T47D (cell line): Measurements from ENCODE around the gene ANKRD13B.

Experiments
- DNase-seq, 2 experiments: peaks; one replicate each; pipeline versions ENCODE4 v3.0.0 to v3.0.0-alpha.2; 2011 to 2012; ENCODE audit warnings: low read depth in 1 of 2, low spot score in 1 of 2
- JUND ChIP-seq: IDR thresholded peaks from 2 replicates; pipeline ENCODE4 v1.6.1; 2012; ENCODE audit warnings: low read depth
- in situ Hi-C: cut with HindIII; loops from 2 replicates; pipeline ENCODE4 v1.10.0; 2016; ENCODE audit warnings: low sequenced_read_pairs, low pct_unique_long_range_greater_than_20kb

ANKRD13B gene

DNA sequence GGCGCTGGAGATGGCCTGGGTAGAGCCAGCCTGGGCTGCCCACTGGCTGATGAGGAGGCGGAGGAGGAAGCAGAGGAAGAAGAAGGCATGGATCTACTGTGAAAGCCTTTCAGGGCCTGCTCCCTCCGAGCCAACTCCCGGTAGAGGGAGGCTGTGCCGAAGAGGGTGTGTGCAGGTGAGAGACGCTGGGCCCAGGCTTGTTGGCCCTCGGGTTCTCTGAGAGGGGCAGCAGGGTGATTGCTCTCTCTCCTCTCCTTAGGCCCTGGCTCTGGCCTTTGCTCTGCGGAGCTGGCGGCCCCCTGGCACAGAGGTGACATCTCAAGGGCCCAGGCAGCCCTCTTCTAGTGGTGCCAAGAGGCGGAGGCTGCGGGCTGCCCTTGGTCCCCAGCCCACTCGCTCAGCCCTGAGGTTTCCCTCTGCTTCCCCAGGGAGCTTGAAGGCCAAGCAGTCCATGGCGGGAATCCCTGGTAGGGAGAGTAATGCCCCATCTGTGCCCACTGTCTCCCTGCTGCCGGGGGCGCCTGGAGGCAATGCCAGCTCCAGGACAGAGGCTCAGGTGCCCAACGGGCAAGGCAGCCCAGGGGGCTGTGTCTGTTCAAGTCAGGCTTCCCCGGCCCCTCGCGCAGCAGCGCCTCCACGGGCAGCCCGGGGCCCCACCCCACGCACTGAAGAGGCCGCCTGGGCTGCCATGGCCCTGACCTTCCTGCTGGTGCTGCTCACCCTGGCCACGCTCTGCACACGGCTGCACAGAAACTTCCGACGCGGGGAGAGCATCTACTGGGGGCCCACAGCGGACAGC is 20.9 kb upstream of the ANKRD13B start:
- in situ Hi-C loops: no loop called here

DNA sequence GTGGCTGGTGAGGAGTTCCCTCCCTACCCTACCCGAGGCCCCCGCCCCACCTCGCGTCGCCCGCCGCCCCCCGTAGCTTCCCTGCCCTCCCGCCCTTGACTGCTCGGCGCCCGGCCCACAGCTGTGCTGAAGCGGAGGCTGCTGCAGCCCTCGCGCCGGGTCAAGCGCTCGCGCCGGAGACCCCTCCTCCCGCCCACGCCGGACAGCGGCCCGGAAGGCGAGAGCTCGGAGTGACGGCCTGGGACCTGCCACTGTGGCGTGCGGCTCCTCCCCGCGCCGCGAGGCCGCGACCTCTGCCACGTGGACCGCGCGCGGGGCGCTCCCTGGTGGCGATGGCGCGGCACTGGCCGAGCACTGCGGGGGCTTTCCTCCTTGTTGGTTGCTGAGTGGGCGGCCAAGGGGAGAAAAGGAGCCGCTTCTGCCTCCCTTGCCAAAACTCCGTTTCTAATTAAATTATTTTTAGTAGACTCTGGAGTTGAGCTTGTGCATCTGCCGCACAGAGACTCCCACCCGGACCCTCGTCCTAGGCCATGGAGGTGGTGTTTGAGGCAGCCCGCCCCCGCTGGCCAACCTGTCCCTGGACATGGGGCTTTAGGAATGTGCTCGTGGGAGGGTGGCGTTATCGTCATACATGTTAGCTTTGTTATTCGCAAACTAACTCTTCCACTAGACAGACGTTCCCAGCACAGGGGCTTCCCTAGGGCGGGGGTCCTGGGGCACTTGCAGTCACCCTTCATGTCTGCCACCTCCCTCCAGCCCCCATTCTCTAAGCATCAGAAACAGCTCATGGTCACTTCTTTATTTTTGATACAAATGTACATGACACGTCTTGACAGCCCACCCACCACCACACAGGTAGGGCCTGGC is 20.0 kb upstream of the ANKRD13B start:
- in situ Hi-C loops: no loop called here
- no peak for DNase-seq
- no peak for TF ChIP-seq JUND

More for the DNA sequence above, 20.9 kb upstream of the ANKRD13B start:
- DNase-seq: no peak
- no peak for TF ChIP-seq JUND

DNA sequence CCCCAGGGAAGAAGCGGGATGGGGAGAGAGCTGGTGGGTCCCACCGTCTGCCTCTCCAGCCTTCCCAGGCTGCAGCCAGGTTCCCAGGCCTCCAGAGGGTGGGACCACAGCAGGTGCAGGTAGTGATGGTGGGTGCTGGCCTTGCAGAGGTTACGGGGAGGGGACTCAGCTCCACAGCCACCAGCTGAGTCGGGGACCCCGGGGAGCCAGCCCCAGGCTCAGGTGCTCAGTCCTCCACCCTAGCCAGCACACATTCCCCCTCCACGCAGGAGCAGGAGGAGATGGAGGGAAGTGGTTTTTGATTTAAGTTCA is 19.4 kb upstream of the ANKRD13B start:
- in situ Hi-C loops: no loop called here
- no peak for DNase-seq
- no peak for TF ChIP-seq JUND

DNA sequence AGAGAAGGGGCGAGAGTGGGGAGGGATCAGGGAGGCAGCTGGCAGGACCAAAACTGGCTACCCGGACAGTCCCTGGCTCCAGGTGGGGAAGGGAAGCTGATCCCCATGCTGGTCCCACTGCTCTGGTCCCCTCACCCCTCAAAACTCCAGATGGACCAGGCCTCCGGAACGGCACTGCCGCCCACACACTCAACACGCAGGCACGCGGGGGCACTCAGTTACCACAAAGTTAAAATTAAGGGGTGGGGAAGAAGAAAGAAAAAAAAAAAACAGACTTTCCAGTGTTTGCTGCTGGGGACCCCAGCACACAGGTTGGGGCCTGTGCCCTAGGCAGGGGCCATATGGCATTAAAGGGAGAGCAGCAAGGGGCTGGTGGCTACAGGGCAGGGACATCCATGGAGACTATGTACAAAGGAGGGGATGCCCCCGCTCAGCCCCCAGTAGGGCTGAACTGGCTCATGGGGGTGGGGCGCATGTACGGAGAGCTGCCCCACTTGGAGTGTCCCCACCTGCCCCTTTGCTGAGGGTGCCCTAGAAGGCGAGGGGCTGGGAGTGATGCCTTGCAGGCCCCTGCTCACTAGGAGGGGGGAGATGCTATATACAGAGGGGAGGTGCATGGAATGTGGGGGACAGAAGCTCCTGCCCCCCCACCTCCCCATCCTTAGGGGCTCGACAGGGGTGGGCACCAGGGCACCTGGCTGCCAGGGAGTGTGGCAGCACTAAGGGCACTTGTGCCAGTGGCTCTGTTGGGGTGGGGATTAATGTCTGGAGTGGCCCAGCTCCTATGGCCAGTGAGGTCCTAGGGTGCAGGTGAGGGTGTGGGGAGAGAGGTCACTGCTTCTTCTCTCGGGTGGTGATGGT is 18.8 kb upstream of the ANKRD13B start:
- DNase-seq: no peak
- in situ Hi-C loops: no loop called here
- TF ChIP-seq JUND: no peak

DNA sequence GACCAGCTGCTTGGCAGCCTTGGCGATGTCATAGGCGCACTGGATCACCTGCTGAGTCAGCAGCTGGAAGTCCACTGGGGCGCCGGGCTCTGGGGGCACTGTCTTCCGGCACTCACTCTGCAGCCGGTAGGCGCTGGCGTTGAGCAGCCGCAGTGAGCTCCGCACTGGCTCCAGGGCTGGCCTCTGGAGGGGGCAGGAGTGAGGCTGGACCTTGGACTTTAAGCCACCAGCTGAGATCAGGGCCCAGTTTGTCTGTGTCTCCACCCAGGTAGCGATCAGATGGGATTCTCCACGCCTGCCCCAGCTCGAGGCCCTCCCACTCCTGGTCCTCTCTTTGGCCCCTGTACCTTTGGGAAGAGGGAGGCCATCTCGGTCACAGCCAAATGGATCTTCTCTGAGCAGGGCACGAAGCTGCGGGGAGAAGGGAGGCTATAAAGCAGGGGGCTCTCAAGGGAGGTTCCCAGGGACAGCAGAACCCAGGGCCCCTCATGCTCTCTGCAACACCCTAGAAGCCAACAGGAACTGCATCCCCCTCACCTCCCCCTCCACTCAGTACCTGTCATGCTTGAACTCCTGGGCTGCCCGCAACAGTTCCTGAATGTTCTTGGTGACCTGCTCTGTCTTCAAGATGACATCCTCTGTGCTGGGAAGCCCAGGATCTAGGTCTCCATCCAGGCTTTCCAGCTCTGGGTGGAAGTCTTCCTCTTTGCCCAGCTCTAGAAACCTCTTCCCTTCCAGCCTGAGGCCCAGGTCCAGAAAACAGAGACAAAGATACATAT is 18.0 kb upstream of the ANKRD13B start:
- no peak for TF ChIP-seq JUND
- DNase-seq: no peak
- in situ Hi-C loops: no loop called here

DNA sequence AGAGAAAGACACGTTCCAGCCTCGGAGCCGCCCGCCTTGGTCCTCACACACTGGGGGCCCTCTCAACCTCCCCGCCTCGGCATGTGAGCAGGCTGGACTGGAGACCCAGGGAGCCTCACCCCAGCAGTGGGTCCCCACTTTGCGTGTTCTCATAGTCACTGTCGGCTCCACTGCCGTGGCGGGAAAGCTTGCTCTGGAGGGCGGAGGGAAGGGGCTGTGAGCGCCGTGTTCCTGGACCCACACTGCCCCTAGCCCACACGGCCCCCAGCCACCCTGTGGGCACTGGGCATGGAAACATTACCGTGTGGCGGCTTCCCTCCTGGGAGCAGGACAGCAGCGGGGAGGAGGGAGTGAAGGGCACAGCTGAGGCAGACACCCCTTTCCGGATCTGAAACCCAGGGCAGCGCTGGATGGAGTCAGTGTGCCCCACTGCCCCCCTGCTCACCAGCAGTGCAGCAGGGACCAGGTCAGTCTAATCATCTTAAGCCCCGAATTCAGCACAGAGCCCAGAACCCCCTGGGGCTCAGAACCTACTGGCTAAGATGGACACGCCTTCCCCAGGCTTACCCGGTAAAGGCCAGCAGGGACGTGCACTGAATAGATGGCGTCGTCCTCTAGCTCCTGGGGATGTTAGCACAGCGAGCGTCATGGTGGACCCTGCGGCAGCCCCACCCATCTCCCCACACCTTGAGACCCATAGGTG is 17.3 kb upstream of the ANKRD13B start:
- no peak for TF ChIP-seq JUND
- in situ Hi-C loops: no loop called here

DNA sequence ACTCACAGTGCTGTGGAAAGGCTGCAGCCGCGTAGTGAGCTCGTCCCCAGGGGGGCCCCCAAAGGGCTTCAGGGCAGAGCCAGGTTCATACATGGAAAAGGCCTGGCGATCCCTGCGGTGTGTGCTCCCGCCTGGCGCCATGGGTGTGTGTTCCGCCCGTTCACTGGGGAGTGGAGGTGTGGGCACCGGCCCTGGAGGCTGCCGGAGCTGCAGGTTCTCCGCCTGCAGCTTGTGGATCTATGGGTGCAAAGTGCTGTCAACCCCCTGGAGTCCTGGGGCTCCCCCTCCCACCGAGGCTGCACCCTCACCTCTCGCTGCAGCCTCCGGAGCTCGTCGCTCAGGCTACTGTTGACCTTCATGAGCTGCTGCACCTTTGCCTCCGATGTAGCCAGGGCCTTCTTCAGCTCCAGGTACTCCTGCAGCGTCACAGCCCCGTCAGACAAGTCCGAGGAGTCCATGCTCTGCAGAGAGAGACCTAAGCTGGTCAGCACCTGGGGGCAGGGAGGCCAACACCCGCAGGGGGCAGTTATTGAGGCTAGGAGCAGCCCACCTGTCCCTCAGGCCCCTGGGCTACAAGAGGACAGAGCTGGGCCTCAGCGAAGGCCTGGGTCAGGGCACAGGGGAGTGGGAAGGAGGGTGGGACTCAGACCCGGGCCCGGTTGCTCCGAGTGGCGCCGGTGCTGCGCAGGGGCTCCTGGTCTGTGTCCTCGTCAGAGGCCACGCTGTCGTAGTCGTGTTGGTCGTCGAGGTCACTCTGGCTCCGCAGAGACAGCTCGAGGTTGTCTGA is 16.5 kb upstream of the ANKRD13B start:
- TF ChIP-seq JUND: no peak
- in situ Hi-C loops: no loop called here
- DNase-seq: no peak

More for the DNA sequence above, 17.3 kb upstream of the ANKRD13B start:
- DNase-seq: no peak

DNA sequence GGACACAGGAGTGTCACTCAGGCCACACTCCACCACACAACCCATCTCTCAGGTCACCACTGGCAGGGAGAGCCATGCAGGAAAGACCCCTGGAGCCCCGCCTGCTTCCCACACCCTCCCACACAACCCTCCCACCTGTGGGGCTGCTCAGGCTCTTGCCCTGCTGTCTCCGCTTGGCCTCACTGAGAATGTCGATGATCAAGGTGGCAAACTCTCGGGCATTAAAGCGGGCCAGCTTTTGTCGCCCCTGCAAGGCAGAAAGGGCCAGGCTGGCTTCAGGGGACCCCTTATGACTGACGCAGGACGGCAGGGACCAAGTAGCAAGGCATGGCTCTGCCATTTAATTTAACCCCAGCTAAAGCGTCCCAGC is 15.9 kb upstream of the ANKRD13B start:
- in situ Hi-C loops: no loop called here
- TF ChIP-seq JUND: no peak
- no peak for DNase-seq

DNA sequence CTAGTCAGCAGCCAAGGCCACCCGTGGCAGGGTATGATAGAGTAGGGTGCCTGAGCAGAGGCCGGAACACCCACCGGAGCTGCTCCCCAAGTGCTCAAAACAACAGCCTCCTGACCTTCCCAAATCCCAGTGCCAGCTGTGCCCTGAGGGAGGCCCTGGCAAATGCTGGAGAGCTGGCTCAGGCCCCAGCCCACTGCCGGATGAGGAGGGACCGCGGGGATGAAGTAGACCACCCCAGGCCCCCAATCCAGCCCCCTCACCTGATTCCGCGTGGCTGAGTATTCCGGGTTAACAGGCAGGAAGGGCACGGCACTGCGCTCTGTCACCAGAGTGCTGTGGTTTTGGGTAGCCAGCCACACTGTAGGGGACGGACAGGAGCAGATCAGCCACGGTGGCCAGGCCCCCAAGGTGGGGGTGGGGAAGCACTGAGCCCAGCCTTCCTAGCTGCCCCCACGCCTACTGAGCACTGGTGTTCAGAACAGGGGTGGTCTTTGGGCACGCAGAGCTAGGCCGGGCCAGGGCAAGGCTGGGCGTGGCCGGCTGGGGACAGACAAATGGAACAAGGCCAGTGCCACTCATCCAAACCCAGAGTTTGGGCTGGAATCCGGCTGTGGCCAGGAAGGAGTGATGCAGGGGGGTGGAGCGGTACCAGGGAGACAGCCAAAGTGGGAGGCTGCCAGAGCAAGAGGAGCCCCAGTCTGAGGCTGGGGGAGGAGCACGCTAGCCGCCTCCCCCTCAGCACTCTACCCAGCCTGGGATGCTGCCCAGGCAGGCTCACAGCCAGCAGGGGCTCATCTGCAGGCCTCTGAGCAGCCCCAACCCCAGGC is 15.3 kb upstream of the ANKRD13B start:
- in situ Hi-C loops: no loop called here
- TF ChIP-seq JUND: no peak
- no peak for DNase-seq
